Measurements from ENCODE around the gene SYNE4.
"Not testable (repeated sequence)": the region's sequence is repeated elsewhere in the genome, so short reads cannot be mapped to it uniquely, and the experiment has no call there.

SYNE4 gene, protein sequence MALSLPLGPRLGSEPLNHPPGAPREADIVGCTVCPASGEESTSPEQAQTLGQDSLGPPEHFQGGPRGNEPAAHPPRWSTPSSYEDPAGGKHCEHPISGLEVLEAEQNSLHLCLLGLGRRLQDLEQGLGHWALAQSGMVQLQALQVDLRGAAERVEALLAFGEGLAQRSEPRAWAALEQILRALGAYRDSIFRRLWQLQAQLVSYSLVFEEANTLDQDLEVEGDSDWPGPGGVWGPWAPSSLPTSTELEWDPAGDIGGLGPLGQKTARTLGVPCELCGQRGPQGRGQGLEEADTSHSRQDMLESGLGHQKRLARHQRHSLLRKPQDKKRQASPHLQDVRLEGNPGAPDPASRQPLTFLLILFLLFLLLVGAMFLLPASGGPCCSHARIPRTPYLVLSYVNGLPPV

DNA sequence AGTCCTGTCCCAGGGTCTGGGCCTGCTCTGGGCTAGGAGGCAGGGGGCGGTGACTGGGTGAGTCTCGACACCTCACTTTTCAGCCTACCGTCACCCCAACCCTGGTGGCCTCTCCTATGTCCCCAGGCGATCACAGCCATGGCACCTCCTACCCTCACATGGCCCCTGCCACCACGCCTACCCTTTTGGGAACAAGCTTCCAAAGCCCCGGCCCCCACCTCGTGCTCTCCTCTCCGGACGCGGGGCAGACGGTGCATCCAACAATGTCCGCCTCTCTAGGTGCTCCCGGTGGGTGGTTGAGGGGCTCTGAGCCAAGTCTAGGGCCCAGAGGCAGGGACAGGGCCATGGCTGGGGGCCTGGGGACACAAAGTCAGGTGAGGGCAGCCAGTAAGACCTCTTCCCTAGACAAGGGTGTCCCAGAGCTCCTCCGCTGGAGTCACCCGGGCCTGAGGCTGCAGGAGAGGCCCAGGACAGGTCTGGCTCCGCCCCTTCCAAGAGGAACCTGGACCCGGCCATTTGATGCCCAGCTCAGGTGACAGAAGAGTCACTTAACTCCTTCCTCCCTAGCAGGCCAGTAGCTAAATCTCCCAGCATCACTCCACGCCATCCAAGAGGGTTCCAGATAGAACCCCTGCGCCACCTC is at the start of gene SYNE4:
TSS of gene SYNE4 (minus strand) at position 478 of the 643 bp plus-strand sequence. CDS start at position 346, 132 bp downstream.
- DNase-seq, result no peak

DNA sequence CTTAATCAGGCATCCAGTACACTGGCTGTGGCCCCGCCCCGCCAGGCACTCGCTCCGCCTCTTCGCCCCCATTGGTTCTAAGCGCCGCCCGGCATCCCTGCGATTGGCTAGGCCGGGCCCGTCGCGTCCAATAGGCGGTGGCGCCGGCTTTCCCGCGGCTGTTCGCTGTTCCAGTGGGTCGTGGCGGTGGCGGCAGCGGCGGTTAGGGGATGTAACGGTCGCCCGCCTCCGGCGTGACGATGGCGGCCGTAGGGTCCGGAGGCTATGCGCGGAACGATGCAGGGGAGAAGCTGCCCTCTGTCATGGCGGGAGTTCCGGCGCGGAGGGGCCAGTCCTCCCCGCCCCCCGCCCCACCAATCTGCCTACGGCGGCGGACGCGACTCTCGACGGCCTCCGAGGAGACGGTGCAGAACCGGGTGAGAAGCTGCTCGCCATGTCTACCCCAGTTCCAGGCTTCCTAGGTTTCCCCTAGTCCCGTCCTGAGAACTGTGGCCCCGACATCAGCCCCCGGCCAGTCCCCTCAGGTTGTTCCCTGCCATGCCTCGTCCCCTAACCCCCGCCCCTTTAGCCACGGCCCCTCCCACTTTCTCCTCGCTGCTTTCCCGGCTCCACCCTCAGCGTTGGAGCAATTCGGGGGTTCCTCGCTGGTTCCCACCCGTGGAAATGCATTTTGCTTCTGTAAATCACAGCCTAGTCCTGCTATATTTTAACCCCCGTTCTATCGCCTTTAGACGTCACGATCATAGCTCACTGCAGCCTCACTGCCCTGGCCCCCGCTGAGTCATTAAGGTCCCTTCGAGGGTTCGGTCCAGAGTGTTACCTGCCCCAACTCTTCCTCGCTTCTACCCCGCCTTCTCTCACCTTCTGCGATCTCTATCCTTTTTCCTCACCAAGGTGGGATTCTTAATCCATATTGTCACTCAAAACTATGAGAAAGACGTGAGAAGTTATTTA is 46.4 kb upstream of the SYNE4 start, which contains the start of gene WDR62:
TSS of gene WDR62 (plus strand) at position 165 of the 954 bp plus-strand sequence. CDS start at position 240, 75 bp downstream.
- DNase-seq, result peak; percentile 94

DNA sequence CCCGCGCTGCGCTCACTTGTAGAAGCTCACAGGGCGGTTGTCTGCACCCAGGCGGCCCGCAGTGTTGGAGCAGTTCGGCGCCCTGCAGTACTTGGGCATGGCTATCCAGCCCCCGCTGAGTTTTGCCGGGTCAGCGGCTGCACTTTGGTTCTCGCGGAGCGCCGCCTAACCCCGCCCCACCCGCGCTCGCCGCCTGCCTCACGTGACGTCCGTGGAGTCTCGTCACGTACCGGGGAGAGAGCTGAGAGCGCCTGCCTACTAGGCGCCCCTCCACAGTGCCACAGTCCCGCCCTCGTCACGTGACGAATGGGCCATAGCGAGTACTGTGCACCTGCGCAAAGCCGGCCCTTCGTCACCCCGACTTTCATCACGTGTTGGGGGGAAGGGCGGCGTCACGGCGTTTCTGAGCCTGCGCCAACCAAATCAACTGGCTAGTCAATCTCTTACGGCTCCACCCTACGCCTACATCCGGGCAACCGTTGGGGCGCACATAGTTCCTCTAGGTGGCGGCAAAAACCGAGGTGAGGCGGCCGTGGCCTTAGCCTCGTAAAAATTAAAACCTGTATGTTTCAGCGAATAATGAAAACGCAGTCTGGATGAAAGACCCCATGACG is 45.6 kb upstream of the SYNE4 start, which contains the start of gene THAP8:
TSS of gene THAP8 (minus strand) at position 167 of the 614 bp plus-strand sequence. CDS start at position 99, 68 bp downstream.
- DNase-seq, result peak; percentile 99

DNA sequence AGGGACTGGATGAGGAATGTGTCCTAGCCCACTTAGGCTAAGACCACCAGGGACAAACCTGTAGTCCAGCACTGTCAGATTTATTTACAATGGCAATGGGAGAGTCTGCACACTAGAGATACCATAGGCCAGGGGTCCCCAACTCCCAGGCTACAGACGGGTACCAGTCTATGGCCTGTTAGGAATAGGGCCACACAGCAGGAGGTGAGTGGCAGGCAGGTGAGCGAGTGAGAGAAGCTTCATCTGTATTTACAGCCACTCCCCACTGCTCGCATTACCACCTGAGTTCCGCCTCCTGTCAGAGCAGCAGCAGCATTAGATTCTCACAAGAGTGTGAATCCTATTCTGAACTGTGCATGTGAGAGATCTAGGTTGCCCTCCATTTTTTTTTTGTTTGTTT is 43.0 kb upstream of the SYNE4 start:
- no peak for DNase-seq

DNA sequence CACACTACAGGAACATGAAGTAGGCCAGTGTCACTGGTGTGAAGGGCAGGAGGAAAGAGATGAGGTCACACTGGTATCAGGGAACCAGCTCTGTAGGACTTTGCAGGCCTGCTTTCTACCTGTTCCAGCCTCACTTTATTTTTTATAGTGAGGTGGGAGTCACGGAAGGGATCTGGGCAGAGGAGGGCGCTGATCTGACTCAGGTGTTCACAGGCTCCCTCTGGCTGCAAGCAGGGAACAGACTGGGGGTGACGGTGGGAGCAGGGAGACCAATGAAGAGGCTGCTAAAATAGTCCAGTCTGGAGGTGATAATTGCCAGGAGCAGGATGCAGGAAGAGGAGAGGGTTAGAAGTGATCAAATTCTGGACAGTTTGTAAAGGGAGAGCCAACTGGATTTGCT is 42.6 kb upstream of the SYNE4 start:
- DNase-seq, result no peak

DNA sequence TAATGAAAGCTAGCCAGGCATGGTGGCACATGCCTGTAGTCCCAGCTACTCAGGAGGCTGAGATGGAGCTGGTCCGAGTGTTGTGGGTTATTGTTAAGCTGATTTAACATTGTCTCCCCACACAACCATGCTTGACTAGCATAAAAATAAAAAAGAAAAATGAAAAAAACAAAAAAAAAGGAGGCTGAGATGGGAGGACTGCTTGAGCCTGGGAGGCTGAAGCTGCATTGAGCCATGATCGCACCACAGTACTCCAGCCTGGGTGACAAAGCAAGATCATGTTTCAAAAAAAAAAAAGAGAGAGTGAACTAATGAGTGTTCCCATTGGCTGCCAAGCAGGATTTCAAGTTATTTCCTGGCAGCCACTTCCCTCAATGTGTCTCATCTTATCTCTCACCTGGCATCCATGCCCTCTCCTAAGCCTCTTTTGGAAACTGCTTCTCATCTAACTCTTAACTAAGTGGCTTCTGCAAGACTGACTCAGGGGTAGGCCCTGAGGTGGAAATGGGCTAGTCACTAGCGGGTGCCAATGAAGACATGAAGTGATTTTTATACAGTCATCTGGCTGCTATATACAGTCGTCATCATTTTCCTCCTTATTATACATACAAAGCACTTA is 40.6 kb upstream of the SYNE4 start:
- peak; percentile 28 for DNase-seq

DNA sequence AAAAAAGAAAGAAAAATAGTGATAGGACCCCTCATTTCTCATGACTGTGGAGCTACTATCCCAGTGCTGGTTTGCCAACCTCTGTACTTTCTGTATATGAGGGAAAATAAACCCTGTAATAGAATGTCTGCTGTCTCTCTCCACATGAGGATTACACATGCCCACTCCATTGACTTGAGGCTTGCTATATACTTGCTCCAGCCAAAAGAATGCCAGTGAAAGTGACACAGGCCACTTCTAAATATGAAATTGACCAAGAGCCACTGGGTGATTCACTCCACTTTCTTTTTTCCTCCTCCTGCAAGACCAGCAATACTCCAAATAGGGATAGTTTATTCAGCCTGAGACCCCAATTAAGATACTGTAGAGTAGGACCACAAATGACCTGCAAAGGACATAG is 39.2 kb upstream of the SYNE4 start:
- no peak for DNase-seq

DNA sequence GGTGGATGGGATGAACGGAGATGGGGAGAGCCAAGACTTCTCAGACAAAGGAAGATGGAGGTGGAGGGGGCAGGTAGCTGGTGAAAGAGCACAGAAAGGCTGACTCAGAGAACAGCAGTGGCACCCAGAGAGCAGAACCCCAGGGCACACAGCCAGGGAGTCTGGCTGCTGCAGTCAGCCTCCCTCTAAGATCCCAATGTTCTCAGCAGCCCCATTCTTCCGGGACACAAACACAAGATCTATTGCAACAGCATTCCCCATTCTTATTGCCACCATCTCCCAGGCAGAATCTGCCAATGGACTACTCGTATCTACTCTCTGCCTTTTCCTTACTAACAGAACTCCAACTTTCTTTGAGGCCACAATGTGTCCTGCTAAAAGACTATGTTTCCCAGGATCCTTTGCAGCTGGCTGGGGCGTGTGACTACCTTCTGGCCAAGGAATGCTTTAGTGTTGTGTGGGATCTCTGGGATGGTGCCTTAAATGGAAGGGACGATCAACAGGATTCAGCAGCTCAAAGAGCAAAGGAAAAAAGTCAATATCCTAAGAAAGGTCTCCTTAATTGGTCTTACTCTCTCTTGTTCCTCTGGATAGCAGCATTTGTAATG is 37.9 kb upstream of the SYNE4 start:
- no peak for DNase-seq

DNA sequence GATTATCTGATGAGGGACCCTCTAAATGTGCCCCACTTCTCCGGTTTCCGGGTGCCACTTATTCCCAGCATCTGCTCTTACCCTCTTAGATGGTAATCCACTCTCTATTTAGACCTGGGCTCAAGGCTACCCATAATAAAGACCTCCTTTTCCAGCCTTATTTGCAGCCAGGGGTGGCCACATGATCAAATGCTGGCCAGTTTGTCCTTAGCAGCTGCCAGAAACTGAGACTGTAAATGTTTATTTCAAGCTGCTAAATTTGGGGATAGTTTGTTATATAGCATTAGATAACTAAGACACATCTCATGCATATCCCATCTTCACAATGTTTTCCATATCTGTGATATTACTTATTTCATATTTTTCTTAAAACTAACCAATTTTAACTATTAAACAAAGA is 35.3 kb upstream of the SYNE4 start:
- no peak for DNase-seq

DNA sequence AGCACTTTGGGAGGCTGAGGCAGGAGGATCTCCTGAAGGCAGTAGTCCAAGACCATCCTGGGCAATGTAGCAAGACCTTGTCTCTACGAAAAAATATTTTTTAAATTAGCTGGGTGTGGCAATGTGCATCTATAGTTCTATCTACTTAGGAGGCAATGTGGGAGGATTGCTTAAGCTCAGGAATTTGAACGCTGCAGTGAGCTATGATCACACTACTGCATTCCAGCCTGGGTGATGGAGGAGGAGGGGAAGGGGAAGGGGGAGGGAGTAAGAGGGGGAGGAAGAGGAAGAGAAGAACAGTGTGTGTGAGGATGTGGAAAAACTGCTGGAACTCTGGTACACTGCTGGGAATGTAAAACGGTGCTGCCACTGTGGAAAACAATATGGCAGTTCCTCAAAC is 33.2 kb upstream of the SYNE4 start:
- DNase-seq, result no peak

DNA sequence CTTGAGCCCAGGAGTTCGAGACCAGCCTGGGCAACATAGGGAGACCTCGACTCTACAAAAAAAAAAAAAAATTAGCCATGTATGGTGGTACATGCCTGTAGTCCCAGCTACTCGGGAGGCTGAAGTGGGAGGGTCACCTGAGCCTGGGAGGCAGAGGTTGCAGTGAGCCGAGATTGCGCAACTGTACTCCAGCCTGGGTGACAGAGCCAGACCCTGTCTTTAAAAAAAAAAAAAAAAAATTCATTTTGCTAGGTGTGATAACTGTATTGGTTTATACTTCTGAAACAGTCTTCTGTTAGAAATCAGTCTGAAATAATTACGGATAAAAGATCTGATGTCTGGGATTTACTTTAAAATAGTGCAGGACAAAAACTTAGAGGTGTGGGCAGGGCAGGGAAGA is 32.5 kb upstream of the SYNE4 start:
- DNase-seq, result not testable (repeated sequence)

DNA sequence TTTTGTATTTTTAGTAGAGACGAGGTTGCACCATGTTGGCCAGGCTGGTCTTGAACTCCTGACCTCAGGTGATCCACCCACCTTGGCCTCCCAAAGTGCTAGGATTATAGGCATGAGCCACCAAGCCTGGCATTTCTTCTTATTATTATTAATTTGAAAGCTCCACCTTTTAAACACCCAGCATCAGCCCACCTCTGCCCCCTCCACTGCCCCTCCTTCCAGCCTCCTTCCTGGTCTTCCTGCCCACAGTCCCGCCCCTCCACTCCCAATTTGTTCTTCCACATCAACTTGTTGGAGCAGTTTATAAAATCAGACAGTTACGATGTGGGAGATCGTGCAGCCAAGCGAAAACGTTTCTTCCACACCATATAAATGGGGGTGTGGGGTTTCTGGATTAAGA is 31.9 kb upstream of the SYNE4 start:
- no peak for DNase-seq

DNA sequence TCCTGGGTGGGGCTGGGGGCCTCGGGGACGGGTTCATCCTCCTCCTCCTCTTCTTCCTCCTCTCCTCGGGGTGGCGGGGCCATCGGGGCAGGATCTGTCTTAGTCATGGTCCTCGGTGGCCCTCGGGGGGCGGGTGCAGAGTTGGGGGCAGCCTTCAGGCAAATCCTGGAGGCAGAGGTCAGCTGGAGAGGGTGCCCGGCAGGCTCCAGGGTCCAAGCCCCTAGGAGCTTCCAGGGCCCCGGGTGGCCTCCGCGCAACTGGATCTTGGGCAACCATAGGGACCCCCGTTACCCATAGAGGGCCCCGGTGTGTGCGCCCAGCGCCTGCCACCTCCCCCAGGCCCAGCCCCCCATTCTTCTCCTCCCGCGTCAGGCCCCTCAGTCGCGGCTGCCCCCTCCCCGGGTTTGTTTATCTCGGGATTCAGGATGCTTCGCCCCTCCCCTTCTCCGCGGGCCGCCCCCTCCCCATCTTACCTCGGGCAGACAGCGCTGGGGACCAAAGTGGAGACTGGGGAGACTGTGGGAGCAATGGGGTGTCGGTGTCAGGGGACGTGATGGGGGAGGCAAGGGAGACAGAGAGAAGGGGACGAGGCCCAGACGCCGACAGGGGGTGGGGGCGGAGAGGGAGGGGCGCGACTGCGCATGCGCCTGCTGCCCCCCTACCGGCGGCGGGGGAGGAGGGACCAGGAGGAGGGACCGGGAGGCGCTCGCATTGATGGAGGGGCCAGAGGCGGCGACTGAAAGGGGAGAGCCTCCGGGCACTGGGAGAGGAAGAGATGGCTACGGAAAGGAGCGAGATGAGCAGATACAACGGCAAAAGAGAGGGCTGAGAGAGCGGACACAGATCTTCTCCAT is 23.9 kb upstream of the SYNE4 start, which contains the start of gene CLIP3:
TSS of gene CLIP3 (minus strand) at position 623 of the 854 bp plus-strand sequence. CDS start at position 107, 516 bp downstream.
- DNase-seq, result no peak

DNA sequence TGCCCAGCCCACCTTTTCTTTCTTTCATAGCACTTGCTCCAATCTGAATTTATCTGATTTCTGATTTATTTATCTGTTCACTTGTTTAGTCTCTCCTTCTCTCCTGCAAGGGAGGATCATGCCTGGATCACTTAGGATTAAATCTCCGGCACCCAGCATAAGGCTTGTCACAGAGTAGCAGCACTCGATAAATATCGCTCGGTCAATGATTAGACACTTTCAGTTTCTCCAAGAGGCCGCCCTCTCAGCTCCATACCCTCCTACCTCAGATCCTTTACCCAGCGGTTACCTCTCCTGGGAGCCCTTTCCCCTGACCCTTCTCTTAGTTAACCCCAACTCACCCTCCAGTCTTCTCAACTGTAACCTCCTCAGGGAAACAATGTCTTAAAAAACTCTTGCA is 22.7 kb upstream of the SYNE4 start:
- no peak for DNase-seq

DNA sequence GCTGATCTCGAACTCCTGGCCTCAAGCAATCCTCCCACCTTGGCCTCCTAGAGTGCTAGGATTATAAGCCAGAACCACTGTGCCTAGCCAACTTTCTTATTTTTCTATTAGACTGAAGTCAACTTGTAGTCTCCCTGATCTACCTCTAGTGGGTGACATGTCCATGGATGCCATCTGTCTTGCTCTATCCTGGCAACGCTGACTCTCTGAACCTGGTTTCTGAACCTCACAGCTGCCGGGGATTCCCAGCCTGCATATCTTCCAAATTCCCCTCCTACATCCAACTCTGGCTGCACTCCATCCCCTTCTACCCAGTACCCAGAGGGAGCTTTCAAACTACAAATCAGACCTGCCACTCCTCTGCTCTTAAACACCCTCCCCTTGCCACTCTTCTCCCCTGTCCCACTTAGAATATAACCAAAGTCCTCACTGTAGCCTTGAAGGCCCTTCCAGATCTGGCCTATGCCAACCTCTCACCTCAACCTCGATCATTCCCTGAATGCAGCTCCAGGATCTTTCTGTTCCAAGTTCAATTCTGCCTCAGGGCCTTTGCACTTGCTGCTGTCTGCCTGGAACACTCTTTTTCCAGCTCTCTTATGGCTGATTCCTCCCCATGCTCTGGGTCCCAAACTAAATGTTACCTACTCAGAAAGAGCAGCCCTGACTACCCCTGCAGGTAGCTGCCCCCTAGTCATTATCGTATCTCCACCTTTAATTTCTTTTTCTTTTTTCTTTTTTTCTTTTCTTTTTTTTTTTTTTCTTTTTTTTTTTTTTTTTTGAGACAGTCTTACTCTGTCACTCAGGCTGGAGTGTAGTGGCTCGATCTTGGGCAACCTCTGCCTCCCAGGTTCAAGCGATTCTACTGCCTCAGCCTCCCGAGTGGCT is 21.9 kb upstream of the SYNE4 start:
- no peak for DNase-seq

DNA sequence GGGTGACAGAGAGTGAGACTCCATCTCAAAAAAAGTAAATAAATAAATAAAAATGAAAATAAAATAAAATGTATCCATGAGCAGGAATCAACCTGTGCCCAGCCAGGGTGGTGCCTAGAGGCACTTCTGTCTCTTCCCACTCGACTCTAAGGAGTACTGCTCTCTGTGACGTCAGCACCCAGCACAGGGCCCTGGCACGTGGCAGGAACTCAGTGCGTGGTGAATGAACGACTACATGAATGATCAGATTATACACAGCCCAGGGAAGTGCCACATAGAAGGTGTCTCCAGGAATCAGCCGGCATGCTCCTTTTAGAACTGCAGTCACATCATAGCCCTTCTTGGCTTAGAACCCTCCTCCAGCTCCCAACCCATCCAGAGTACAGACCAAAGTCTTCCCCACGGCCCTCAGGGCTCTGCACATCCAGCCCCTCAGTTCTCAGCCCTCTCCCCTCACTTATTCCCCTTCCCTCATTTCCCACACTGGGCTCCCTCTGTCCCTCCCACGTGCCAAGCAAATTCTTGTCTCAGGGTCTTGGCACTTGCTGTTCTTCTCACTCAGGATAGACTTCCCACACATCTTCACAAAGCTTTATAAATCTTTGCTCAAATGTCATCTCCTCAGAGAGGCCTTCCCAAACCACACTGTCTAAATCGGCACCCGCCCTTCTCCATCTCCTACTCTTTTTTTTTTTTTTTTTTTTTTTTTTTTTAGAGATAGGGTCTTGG is 19.9 kb upstream of the SYNE4 start:
- no peak for DNase-seq

DNA sequence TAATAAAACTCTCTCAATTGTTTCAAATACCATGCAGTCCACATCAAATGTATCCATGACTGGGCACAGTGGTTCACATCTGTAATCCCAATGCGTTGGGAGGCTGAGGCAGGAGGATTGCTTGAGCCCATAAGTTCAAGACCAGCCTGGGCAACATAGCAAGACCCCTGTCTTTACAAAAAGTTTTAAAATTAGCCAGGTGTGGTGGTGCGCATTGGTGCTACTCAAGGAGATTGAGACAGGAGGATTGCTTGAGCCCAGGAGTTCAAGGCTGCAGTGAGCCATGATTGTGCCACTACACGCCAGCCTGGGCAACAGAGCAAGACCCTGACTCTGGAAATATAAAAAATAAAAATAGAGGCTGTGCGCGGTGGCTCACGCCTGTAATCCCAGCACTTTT is 19.1 kb upstream of the SYNE4 start:
- DNase-seq, result no peak

DNA sequence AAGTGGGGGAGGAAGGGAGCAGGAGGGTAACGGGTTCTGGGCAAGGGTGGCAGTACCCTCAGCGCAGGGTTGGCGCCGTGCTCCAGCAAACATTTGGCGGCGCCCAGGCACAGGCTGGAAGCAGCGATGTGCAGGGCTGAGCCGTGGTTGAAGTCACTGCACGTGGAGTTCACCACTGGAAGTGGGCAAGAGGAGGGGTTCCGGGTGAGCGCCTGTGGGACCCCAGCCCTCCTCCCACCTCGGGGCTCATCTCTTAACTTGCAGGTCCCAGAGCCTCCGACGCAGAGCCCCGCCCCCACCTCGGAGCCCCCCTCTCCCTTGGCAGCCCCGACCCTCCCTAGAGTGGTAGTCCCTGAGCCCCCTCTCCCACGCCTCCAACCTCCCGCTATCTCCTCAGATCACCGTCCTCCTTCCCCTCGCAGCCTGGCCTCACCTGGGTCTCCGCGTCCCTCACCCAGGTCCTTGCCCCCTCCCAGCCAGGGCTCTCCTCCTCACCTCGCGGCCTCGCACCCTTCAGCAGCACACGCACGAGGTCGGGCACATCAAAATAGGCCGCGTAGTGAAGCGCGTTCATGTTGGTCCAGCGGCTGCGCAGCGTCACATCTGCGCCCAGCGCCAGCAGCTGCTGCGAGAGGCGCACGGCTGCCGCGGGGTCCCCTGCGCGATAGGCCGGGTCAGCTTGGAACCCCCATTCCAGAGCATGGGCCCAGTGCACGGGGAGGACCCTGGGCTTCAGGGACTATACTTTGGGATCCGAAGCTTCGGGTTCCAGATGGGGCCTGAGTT is 17.7 kb upstream of the SYNE4 start:
- no peak for DNase-seq
